ENCODE measurements around the gene SEC16A. TPM values are rescaled to one million over a fixed set of nuclear protein-coding genes. Genes with fewer than 3 reads are reported as not detected.

Gene SEC16A
- polyA plus RNA-seq, 3 donors from 2014 or later, result 3.9 to 46.0 (median 15.9) TPM

GRCh38 chr9:136476369-136477150 is 6.3 kb downstream of the SEC16A start:
- Mint-ChIP-seq H3K27ac (no peak overlapping the region), H3K4me1 (peaks cover 22 to 38% of the 10 kb centered on the region in 2 donors)
- DNase-seq, result no peak

GRCh38 chr9:136474974-136475865 is 7.6 kb downstream of the SEC16A start:
- DNase-seq, result no peak
- H3K4me3 Mint-ChIP-seq, result no peak overlapping the region
- peaks cover 4 to 10% (median 10%) of the 10 kb centered on the region in 3 donors for H3K36me3 Mint-ChIP-seq
- H3K27me3 Mint-ChIP-seq (ENCODE audit: low read depth in 3 of 3), result peaks cover 0 to 8% (median 0%) of the 10 kb centered on the region in 3 donors
- no peaks in the 10 kb centered on the region for H3K9me3 Mint-ChIP-seq
- H3K27ac Mint-ChIP-seq, result peak overlapping the region in 1 of 6 donors; percentile 22
- H3K4me1 Mint-ChIP-seq, result peaks cover 14 to 25% of the 10 kb centered on the region in 2 donors

More at GRCh38 chr9:136476369-136477150, 6.3 kb downstream of the SEC16A start:
- Mint-ChIP-seq H3K9me3 (no peaks in the 10 kb centered on the region), H3K4me3 (no peak overlapping the region), H3K27me3 (ENCODE audit: low read depth in 3 of 3) (peaks cover 0 to 8% (median 0%) of the 10 kb centered on the region in 3 donors), H3K36me3 (peaks cover 4 to 10% (median 6%) of the 10 kb centered on the region in 3 donors)

DNA sequence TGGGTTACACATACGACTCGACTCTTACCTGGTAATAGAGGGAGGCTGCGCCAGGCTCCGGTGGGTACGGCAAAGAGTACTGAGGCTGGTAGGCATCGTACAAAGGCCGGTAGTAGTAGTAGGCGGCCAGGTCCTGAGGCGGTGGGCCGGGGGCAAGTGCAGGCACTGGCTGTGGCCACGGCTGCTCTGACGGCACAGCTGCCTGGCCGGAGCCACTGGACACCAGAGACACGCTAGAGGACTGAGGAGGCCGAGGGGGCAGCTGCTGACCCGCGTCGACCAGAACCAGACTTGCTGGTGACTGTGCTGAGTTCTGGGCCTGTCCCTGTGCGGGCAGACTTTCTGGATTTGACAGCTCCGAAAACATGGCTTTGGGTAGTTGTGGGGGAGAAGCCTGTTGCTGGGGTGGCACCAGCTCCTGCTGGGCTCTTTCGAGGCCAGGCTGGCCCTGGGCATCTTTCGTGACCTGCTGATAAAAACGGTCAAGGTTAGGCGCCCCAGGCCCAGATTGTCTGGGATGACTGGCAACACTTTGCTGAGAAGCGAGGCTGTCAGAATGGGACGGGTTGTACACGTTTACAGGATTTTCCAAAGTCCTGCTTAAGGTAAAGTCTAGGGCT is 8.7 kb downstream of the SEC16A start:
- Mint-ChIP-seq H3K27me3 (ENCODE audit: low read depth in 3 of 3) (peaks cover 0 to 4% (median 0%) of the 10 kb centered on the region in 3 donors), H3K4me3 (no peak overlapping the region), H3K9me3 (no peaks in the 10 kb centered on the region), H3K27ac (peak overlapping the region in 1 of 6 donors; percentile 22), H3K36me3 (peaks cover 4 to 10% (median 10%) of the 10 kb centered on the region in 3 donors), H3K4me1 (peaks cover 9 to 18% of the 10 kb centered on the region in 2 donors)
- DNase-seq, result no peak

DNA sequence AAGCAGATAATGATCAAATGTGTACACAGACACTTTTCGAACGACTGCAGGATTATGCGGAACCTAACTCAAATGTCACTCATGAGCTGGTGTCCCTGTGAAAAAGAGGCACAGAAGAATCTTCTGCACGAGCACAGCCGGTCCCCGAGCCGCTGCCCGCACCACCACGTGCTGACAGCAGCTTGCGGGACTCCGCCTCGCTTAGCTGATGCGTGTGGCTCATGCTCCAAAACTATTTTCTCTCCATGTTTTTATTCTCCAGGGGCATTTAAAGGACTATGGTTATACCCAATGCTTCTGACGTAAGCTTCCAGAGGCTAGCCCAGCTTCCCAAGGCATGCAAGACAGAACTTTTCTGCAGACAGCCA is 9.5 kb downstream of the SEC16A start:
- DNase-seq, result no peak
- peaks cover 4 to 10% (median 6%) of the 10 kb centered on the region in 3 donors for H3K36me3 Mint-ChIP-seq
- H3K4me1 Mint-ChIP-seq, result peaks cover 4 to 10% of the 10 kb centered on the region in 2 donors
- no peaks in the 10 kb centered on the region for H3K9me3 Mint-ChIP-seq
- peaks cover 0 to 2% (median 0%) of the 10 kb centered on the region in 3 donors for H3K27me3 Mint-ChIP-seq (ENCODE audit: low read depth in 3 of 3)
- H3K4me3 Mint-ChIP-seq, result no peak overlapping the region
- peak overlapping the region in 1 of 6 donors; percentile 30 for H3K27ac Mint-ChIP-seq

DNA sequence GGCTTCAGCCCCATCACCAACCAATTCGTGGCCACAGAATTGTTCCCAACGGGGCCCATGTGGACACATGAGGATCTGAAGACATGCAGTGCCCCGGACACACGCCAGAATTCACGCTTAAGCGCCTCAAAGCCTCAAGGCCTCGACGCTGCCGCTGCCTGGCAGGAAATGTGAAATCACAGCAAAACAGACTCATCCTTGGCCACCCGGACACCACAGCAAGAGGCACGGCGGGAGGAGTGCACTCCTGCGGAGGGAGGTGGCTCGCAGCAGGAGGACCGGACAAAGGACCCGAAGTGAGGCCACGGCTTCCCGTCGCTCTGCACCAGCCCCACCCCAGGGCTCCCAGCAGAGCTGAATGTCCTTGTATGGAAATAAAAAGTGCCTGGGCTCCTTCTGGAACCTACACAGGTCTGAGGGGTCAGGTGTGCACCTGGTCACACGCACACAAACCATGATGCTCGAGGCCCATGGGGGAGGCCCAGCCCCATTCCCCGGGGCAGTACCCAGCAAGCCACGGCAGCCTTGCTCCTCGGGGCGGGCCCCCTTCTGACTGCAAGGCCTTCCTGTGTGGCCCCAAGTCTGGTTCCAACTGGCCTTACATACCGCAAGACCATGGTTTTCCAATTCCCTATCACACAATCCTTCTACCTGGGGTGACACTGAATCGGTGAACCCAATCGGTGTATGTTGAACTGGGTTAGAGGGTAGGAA is 10.0 kb downstream of the SEC16A start:
- Mint-ChIP-seq H3K4me1 (peaks cover 2 to 6% of the 10 kb centered on the region in 2 donors), H3K36me3 (peaks cover 4 to 10% (median 6%) of the 10 kb centered on the region in 3 donors)

GRCh38 chr9:136471802-136472487 is 10.9 kb downstream of the SEC16A start:
- Mint-ChIP-seq H3K27me3 (ENCODE audit: low read depth in 3 of 3) (peaks cover 0 to 2% (median 0%) of the 10 kb centered on the region in 3 donors), H3K36me3 (peaks cover 4 to 10% (median 6%) of the 10 kb centered on the region in 3 donors), H3K4me3 (no peak overlapping the region), H3K27ac (no peak overlapping the region), H3K4me1 (peaks cover 0 to 2% of the 10 kb centered on the region in 2 donors), H3K9me3 (no peaks in the 10 kb centered on the region)
- DNase-seq, result no peak

More for the DNA sequence above, 10.0 kb downstream of the SEC16A start:
- no peak for DNase-seq
- Mint-ChIP-seq H3K27ac (peak overlapping the region in 1 of 6 donors; percentile 30), H3K27me3 (ENCODE audit: low read depth in 3 of 3) (peaks cover 0 to 2% (median 0%) of the 10 kb centered on the region in 3 donors), H3K4me3 (no peak overlapping the region), H3K9me3 (no peaks in the 10 kb centered on the region)

GRCh38 chr9:136470792-136471469 is 11.9 kb downstream of the SEC16A start:
- DNase-seq, result no peak
- Mint-ChIP-seq H3K4me3 (no peak overlapping the region), H3K27ac (no peak overlapping the region), H3K36me3 (peaks cover 4 to 12% (median 6%) of the 10 kb centered on the region in 3 donors), H3K4me1 (peaks cover 0 to 2% of the 10 kb centered on the region in 2 donors), H3K27me3 (ENCODE audit: low read depth in 3 of 3) (peaks cover 0 to 2% (median 0%) of the 10 kb centered on the region in 3 donors), H3K9me3 (no peaks in the 10 kb centered on the region)

DNA sequence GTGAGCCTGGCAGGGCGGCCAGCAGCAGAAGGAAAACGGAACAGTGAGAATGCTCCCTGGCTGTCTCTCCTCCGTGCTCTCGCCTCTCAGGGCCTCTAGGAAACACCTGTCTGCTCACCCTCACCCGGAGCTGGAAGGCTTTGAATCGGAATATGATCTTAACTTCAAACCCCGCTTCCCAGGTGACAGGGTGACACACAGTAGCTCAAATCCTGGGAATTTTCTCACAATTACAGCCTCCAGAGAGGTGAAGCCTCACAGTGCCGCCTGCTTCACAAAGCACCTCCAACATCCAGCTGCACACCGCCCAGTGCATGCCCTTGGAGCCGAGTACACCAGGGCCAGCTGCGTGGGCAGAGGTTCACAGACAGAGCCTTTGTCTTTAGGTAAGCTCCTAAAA is 12.5 kb downstream of the SEC16A start:
- no peak for DNase-seq
- Mint-ChIP-seq H3K36me3 (peaks cover 4 to 8% (median 6%) of the 10 kb centered on the region in 3 donors), H3K4me1 (peaks cover 0 to 2% of the 10 kb centered on the region in 2 donors), H3K27me3 (ENCODE audit: low read depth in 3 of 3) (peaks cover 0 to 3% (median 0%) of the 10 kb centered on the region in 3 donors), H3K4me3 (no peak overlapping the region), H3K9me3 (no peaks in the 10 kb centered on the region), H3K27ac (no peak overlapping the region)

- Mint-ChIP-seq H3K4me3 (no peak overlapping the region), H3K36me3 (peaks cover 0 to 24% (median 8%) of the 10 kb centered on the region in 3 donors), H3K27me3 (ENCODE audit: low read depth in 3 of 3) (peaks cover 0 to 2% (median 0%) of the 10 kb centered on the region in 3 donors), H3K27ac (no peak overlapping the region), H3K4me1 (peaks cover 0 to 2% of the 10 kb centered on the region in 2 donors), H3K9me3 (no peaks in the 10 kb centered on the region)
- no peak for DNase-seq
Observed at GRCh38 chr9:136467766-136468165, 15.1 kb downstream of the SEC16A start.

DNA sequence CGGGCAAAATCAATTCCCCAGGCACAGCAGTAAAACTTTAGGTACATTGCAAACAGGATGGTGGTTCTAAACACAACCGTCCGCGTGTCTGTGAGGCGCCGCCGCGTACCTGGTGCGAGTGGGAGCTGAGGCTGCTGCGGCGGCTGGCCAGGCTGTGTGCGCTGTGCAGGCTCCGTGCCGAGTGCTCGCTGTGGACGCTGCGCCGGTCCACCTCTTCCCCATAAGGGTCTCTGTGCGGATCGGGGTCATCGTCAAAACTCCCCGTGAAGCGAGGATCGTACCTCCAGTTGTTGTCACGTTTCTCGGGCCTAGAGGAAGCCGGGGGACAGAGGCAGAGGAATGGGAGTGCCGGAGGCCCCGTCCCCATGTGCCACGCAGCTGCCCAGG is 16.7 kb downstream of the SEC16A start:
- Mint-ChIP-seq H3K27ac (no peak overlapping the region), H3K4me3 (no peak overlapping the region), H3K4me1 (peaks cover 0 to under 1% of the 10 kb centered on the region in 2 donors), H3K27me3 (ENCODE audit: low read depth in 3 of 3) (peaks cover 0 to 2% (median 2%) of the 10 kb centered on the region in 3 donors), H3K36me3 (peaks cover 0 to 28% (median 14%) of the 10 kb centered on the region in 3 donors), H3K9me3 (no peaks in the 10 kb centered on the region)
- DNase-seq, result no peak

DNA sequence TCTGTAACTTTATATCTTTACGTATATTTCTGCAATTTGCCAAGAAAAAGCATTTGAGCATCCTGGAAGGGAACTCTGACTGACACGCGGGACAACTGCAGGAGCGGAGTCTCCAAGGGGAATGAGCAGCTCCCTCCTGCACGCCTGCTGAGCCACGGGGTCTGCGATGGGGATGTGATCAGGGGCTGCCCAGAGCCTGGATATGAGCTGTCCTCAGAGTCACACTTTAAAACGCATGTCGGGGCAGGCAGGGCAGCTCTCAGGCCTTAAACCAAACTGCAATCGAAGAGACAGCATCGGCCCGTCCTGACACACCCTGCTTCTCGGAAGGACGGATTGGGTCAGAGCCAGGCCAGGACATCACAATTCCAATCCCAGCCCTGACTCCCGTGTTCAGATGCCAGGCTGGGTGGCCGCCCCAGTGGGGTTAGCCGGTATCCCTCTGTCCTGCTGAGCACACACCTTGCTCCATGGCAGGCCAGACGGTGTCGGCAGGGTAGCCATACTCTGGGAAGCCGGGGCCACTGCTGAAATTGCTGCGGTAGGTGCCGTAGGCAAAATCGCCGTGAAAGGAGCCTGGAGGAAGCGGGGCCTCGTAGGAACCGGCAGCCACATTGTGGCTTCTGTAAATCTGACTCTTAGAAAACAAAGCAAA is 17.2 kb downstream of the SEC16A start:
- H3K4me1 Mint-ChIP-seq, result no peaks in the 10 kb centered on the region
- no peak overlapping the region for H3K4me3 Mint-ChIP-seq
- no peak overlapping the region for H3K27ac Mint-ChIP-seq
- DNase-seq, result no peak
- no peaks in the 10 kb centered on the region for H3K9me3 Mint-ChIP-seq
- peaks cover 0 to 26% (median 14%) of the 10 kb centered on the region in 3 donors for H3K36me3 Mint-ChIP-seq
- H3K27me3 Mint-ChIP-seq (ENCODE audit: low read depth in 3 of 3), result peaks cover 0 to 2% (median 2%) of the 10 kb centered on the region in 3 donors
